ENCODE results near the gene MYO1F. TPM values are rescaled to one million over a fixed set of nuclear protein-coding genes. Genes with fewer than 3 reads are reported as not detected.

MYO1F gene
- total and polyA plus RNA-seq, 2 of the 13 experiments (the other 11 are each of a cell fraction or from before 2014, with no cell fraction given): 0.09 to 0.13 TPM

- TF ChIP-seq ZNF503 (CRISPR knock-in tag; IDR thresholded peaks at IDR 0.05): no peak
- no peak for TF ChIP-seq NR2F2 (IDR thresholded peaks at IDR 0.05; ENCODE audit: borderline replicate concordance, low read depth)
- TF ChIP-seq KLF16 (CRISPR knock-in tag; IDR thresholded peaks at IDR 0.05): no peak
- TF ChIP-seq ZBTB25 (CRISPR knock-in tag; IDR thresholded peaks at IDR 0.05): no peak
- no peak for TF ChIP-seq ZNF619 (CRISPR knock-in tag; IDR thresholded peaks at IDR 0.05)
- no peak for TF ChIP-seq HOXA9 (CRISPR knock-in tag; IDR thresholded peaks at IDR 0.05; ENCODE audit: borderline replicate concordance)
- no peak for TF ChIP-seq EED (CRISPR knock-in tag; IDR thresholded peaks at IDR 0.05)
Observed at GRCh38 chr19:8504171-8504570, 73.1 kb downstream of the MYO1F start (continued).

GRCh38 chr19:8503510-8503909, 73.7 kb downstream of the MYO1F start:
- in situ Hi-C loops (cut with HindIII; ENCODE audit: extremely low pct_ligation_motif_present, low pct_unique_long_range_greater_than_20kb) (no loop called here), intact Hi-C loops (cut with micrococcal nuclease; ENCODE audit: unreplicated experiment) (no loop called here)
- TF ChIP-seq FOSL1 (CRISPR knock-in tag; IDR thresholded peaks at IDR 0.05; ENCODE audit: borderline replicate concordance) (no peak), SSRP1 (CRISPR knock-in tag; IDR thresholded peaks at IDR 0.05) (no peak), MEF2D (CRISPR knock-in tag; IDR thresholded peaks at IDR 0.05) (no peak), ZBTB1 (CRISPR knock-in tag; IDR thresholded peaks at IDR 0.05; ENCODE audit: borderline replicate concordance) (no peak), TFE3 (CRISPR knock-in tag; IDR thresholded peaks at IDR 0.05) (no peak), PITX1 (CRISPR knock-in tag; IDR thresholded peaks at IDR 0.05) (no peak), DPF2 (CRISPR knock-in tag; IDR thresholded peaks at IDR 0.05; ENCODE audit: borderline replicate concordance, low read depth) (no peak), ZNF672 (CRISPR knock-in tag; IDR thresholded peaks at IDR 0.05) (no peak), ZMYM4 (CRISPR knock-in tag; IDR thresholded peaks at IDR 0.05) (no peak), GZF1 (CRISPR knock-in tag; IDR thresholded peaks at IDR 0.05) (no peak), ZNF18 (CRISPR knock-in tag; IDR thresholded peaks at IDR 0.05; ENCODE audit: insufficient replicate concordance) (no peak), SP1 (IDR thresholded peaks at IDR 0.05) (no peak), SP1 (CRISPR knock-in tag; IDR thresholded peaks at IDR 0.05) (no peak), HOXA9 (CRISPR knock-in tag; IDR thresholded peaks at IDR 0.05; ENCODE audit: borderline replicate concordance) (no peak)

More at GRCh38 chr19:8503510-8503909, 73.7 kb downstream of the MYO1F start:
- no peak overlapping the region for H3K4me2 ChIP-seq (ENCODE audit: low read depth, low read length)
- ChIA-PET POLR2A (interaction anchor here (2.8 kb wide), 1 partner anchor 10 kb away, joined by 17 read pairs; the partner anchor contains the start of gene ZNF414), CTCF (ENCODE audit: low intra/inter-chr PET ratio, low total read pairs) (no interaction called here)
- WGBS (ENCODE audit: low lambda C conversion rate): 52% methylated on average over 6 of the region's 7 CpGs
- no peak overlapping the region for H3K4me3 ChIP-seq (replicated peaks in 1 of 3; ENCODE audit: insufficient read depth in 1 of 3, low read depth in 2 of 3, low read length in 3 of 3)
- FAIRE-seq (no peak), ATAC-seq (no peak), DNase-seq (ENCODE audit: low spot score) (no peak)
- no peak overlapping the region for H3K9ac ChIP-seq (ENCODE audit: insufficient read depth, low read depth, low read length)
- BruUV-seq (replicated peaks): no TSS peak
- H2AFZ ChIP-seq (ENCODE audit: low read length): no peak overlapping the region
- H3K79me2 ChIP-seq (ENCODE audit: insufficient read depth, low read length): no peaks in the 10 kb centered on the region
- H3K4me1 ChIP-seq (ENCODE audit: insufficient read depth, low read length): peaks cover 37% of the 10 kb centered on the region
- H3K9me3 ChIP-seq (ENCODE audit: low read length): no peaks in the 10 kb centered on the region
- no peaks in the 10 kb centered on the region for H3K36me3 ChIP-seq (replicated peaks in 1 of 2; ENCODE audit: control insufficient read depth in 1 of 2, insufficient read depth in 2 of 2, low read length in 2 of 2)
- H4K20me1 ChIP-seq (ENCODE audit: insufficient read depth, low read length): no peaks in the 10 kb centered on the region
- H3K27me3 ChIP-seq (ENCODE audit: control insufficient read depth in 1 of 2, insufficient read depth in 2 of 2, low read length in 2 of 2): peaks cover 2 to 23% of the 10 kb centered on the region in 2 experiments; a peak in 3 of 5 replicates
- H3K27ac ChIP-seq (ENCODE audit: extremely low read length, insufficient read depth, low read length): no peak overlapping the region

All from HepG2 (cell line).